ENCODE results near the gene GLP1R. TPM values are rescaled to one million over a fixed set of nuclear protein-coding genes. Genes with fewer than 3 reads are reported as not detected.

Gene GLP1R
- total RNA-seq, 1 experiment from 2014 or later: not detected

DNA sequence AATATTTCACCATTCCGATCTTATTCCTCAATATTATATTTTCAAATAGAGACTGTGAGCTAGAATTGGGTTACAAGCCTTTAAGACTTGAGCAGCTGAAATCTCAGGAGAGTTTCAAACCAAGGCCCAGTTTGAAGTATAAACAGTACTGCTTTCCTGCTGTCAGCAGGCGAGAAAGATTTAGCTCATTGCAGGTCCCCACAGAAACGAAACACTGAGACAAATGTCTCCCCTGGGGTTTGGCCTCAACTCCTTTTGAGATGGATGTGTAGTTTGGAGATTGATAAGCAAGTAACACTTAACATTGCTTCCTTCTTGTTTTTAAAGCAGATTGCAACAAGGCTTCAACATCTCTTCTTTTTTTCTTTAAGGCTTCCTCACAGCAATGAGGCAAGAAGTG, 22.4 kb upstream of the GLP1R start:
- Histone ChIP-seq H3K4me2 (ENCODE audit: low read length) (no peak overlapping the region), H3K27ac (ENCODE audit: low read depth, low read length) (no peak overlapping the region), H2AFZ (ENCODE audit: low read depth, low read length, poor library complexity, severe bottlenecking) (no peak overlapping the region), H3K4me1 (ENCODE audit: control insufficient read depth in 1 of 2, insufficient read depth in 2 of 2, low read length in 2 of 2) (no peaks in the 10 kb centered on the region), H3K9ac (ENCODE audit: low read length) (no peak overlapping the region), H3K9me2 (ENCODE audit: insufficient read depth) (no peaks in the 10 kb centered on the region), H3K36me3 (ENCODE audit: control insufficient read depth in 1 of 2, insufficient read depth in 2 of 2, low read length in 2 of 2) (no peaks in the 10 kb centered on the region), H4K20me1 (ENCODE audit: insufficient read depth) (no peaks in the 10 kb centered on the region), H3K27me3 (ENCODE audit: insufficient read depth, low read length) (peaks cover 56% of the 10 kb centered on the region), H3K79me2 (ENCODE audit: insufficient read depth, low read length) (no peaks in the 10 kb centered on the region), H3K4me3 (replicated peaks in 1 of 2; ENCODE audit: low read depth in 1 of 2, low read length in 2 of 2) (no peak overlapping the region), H3K9me3 (ENCODE audit: control insufficient read depth in 1 of 2, insufficient read depth in 1 of 2, low read depth in 1 of 2, low read length in 2 of 2) (no peaks in the 10 kb centered on the region)
- intact Hi-C loops (cut with micrococcal nuclease): no loop called here
- CTCF ChIA-PET: no interaction called here
- DNase-seq (ENCODE audit: low read depth, low spot score): no peak
- POLR2A ChIA-PET: no interaction called here
- ATAC-seq: no peak
- RAD21 ChIA-PET (ENCODE audit: low non-redundant PET in 1 of 2, low total read pairs in 2 of 2, uncharacterized antibody in 2 of 2, unreplicated experiment in 2 of 2): no interaction called here
- no peak for TF ChIP-seq ZNF274 (IDR thresholded peaks at IDR 0.05; ENCODE audit: low read depth, low read length)
- no peak for TF ChIP-seq SRF (IDR thresholded peaks at IDR 0.05; ENCODE audit: low read depth)
- no peak for TF ChIP-seq ZFX (IDR thresholded peaks at IDR 0.05)
- no peak for TF ChIP-seq RAD21 (IDR thresholded peaks at IDR 0.05; ENCODE audit: low read depth)
- TF ChIP-seq POLR2AphosphoS5 (IDR thresholded peaks at IDR 0.05; ENCODE audit: low read depth, low read length): no peak
- no peak for TF ChIP-seq FOSL1 (IDR thresholded peaks at IDR 0.05; ENCODE audit: low read depth)
- TF ChIP-seq ELF1 (IDR thresholded peaks at IDR 0.05; ENCODE audit: borderline replicate concordance, low read depth): no peak
- TF ChIP-seq CEBPB (IDR thresholded peaks at IDR 0.05; ENCODE audit: low read depth): no peak
- no peak for TF ChIP-seq EZH2phosphoT487 (IDR thresholded peaks at IDR 0.05; ENCODE audit: borderline replicate concordance)
- no peak for TF ChIP-seq REST (IDR thresholded peaks at IDR 0.05; ENCODE audit: low read depth)
- no TSS peak for BruUV-seq (replicated peaks)
